Retinal pigment epithelial cell (primary cell): ENCODE measurements around the gene BTNL9.
"Not testable (repeated sequence)": the region's sequence is repeated elsewhere in the genome, so short reads cannot be mapped to it uniquely, and the experiment has no call there.

ENCODE experiments used
- DNase-seq: peaks from one replicate; pipeline ENCODE4 v3.0.0-alpha.2; 2010; ENCODE audit warnings: low read depth
- H3K4me3 ChIP-seq: 2 replicates; pipeline ENCODE4 v1.5.1; 2011; ENCODE audit warnings: mild to moderate bottlenecking, low read length, control low read depth, moderate library complexity
- TF ChIP-seq, protein P1 (sequence below): conservative IDR thresholded peaks from 2 replicates; pipeline ENCODE4 v1.5.1; 2011; ENCODE audit warnings: low read depth, low read length, control low read depth, inconsistent platforms

Gene BTNL9

DNA sequence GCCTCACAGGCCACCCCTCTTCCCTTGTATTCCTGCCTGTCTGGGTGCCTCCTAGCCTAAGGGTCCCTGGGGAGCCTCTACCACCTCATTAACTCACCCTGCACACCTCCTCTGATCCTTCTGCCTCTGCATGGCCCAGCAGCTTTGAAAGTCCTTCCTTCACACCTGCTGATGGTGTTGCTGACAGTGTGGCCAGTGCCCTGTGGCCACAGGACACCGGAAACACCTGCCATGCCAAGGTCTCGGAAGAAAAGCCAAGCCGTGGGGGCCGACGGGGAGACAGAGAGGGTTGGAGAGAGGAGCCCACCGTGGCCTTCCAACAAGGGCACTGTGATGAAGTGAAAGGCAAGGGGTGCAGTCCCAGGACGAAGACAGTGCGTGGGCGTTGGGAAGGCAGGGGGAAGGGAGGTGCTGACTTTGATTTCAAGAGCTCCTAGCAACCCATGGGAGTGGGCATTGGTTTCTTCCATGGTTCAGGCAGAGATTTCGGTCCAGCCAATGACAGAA, 4.1 kb downstream of the BTNL9 start:
- no peak for DNase-seq
- TF ChIP-seq, protein P1, sequence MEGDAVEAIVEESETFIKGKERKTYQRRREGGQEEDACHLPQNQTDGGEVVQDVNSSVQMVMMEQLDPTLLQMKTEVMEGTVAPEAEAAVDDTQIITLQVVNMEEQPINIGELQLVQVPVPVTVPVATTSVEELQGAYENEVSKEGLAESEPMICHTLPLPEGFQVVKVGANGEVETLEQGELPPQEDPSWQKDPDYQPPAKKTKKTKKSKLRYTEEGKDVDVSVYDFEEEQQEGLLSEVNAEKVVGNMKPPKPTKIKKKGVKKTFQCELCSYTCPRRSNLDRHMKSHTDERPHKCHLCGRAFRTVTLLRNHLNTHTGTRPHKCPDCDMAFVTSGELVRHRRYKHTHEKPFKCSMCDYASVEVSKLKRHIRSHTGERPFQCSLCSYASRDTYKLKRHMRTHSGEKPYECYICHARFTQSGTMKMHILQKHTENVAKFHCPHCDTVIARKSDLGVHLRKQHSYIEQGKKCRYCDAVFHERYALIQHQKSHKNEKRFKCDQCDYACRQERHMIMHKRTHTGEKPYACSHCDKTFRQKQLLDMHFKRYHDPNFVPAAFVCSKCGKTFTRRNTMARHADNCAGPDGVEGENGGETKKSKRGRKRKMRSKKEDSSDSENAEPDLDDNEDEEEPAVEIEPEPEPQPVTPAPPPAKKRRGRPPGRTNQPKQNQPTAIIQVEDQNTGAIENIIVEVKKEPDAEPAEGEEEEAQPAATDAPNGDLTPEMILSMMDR: no peak
- no peak overlapping the region for H3K4me3 ChIP-seq

DNA sequence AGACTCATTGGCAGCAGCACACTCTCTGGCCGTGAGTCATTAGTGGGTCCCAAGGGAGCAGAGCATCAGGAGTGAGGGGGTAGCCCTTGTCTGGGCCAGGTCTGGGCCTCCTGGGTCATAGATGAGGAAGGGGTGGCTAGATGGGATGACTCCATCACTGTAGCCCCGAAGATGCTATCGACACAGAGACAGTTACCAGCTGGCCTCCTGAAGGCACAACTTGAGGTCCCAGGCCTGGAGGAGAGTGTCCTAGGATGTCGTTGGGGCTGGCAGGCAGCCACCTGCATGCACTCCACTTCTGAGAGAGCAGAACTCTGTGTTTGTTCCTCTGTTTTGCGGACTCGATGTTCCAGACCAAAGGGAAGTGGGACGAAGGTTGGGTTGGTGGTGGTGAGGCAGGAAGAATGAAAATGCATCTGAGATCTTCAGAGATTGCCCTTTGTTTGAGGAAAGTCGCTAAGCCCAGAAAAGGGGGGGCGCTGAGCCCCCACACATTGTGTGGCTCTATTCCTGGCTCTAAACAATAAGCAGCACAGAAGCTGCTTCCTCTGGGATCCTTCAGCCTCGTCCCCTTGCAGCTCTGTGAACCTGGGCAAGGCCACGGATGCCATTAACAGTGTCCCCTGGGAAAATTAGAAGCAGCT, 4.7 kb downstream of the BTNL9 start:
- no peak overlapping the region for H3K4me3 ChIP-seq
- no peak for DNase-seq
- TF ChIP-seq, protein P1: no peak

DNA sequence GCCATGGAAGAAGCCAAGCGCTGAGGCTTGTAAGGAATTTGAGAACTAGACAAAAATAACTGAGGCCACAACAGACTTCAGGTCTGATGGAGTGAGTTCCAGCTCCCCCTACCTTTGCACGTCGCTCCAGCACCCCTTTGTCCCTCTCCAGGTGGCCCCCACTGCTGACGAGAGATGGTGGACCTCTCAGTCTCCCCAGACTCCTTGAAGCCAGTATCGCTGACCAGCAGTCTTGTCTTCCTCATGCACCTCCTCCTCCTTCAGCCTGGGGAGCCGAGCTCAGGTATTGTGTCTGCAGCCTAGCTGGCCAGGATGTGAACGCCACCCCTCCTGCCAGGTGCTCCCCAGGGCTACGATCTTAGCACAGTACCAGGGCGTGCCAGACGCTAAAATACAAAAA, 5.2 kb downstream of the BTNL9 start:
- DNase-seq: no peak
- TF ChIP-seq, protein P1: no peak
- no peak overlapping the region for H3K4me3 ChIP-seq

DNA sequence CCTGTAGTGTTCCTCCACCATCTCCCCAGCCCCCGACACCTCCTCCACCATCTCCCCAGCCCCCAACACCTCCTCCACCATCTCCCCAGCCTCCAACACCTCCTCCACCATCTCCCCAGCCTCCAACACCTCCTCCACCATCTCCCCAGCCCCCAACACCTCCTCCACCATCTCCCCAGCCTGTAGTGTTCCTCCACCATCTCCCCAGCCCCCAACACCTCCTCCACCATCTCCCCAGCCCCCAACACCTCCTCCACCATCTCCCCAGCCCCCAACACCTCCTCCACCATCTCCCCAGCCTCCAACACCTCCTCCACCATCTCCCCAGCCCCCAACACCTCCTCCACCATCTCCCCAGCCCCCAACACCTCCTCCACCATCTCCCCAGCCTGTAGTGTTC, 5.8 kb downstream of the BTNL9 start:
- not testable (repeated sequence) for DNase-seq, H3K4me3 ChIP-seq

DNA sequence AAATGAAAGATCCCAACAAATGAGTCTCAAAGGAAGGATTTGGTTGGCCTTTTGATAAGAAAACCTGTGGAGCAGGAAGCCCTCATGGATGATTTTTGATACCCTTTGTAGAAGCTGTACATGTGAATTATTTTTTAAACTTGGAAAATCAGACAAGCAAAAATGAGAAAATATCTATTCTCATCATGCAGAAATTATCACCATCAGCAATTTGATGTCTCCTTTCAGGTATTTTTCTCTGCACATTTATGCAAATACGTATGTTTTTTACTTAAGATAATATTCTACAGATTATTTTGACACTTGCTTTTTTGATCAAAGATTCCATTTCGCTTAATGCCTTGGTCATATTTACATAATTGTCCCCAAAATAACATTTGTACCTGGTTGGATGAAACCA, 7.2 kb downstream of the BTNL9 start:
- H3K4me3 ChIP-seq: no peak overlapping the region
- no peak for DNase-seq
- TF ChIP-seq, protein P1: no peak

DNA sequence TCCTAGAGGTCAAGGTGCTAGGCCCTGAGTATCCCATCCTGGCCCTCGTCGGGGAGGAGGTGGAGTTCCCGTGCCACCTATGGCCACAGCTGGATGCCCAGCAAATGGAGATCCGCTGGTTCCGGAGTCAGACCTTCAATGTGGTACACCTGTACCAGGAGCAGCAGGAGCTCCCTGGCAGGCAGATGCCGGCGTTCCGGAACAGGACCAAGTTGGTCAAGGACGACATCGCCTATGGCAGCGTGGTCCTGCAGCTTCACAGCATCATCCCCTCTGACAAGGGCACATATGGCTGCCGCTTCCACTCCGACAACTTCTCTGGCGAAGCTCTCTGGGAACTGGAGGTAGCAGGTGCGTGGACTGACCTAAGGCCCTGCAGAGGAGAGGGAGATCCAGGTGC, 7.9 kb downstream of the BTNL9 start:
- H3K4me3 ChIP-seq: no peak overlapping the region
- TF ChIP-seq, protein P1: no peak
- DNase-seq: no peak

DNA sequence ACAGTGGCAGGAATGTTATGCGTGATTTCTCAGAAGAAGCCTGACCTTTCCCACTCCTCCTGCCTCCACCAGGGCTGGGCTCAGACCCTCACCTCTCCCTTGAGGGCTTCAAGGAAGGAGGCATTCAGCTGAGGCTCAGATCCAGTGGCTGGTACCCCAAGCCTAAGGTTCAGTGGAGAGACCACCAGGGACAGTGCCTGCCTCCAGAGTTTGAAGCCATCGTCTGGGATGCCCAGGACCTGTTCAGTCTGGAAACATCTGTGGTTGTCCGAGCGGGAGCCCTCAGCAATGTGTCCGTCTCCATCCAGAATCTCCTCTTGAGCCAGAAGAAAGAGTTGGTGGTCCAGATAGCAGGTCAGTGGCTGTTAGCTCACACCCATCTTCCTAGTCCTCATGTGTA, 9.9 kb downstream of the BTNL9 start:
- no peak for DNase-seq
- TF ChIP-seq, protein P1: no peak
- H3K4me3 ChIP-seq: no peak overlapping the region
